Measurements from ENCODE around the gene WFDC6.

GRCh38 chr20:45496166-45496565 is 43.1 kb downstream of the WFDC6 start:
- TF ChIP-seq CTCF (IDR thresholded peaks at IDR 0.05) (no peak), POLR2AphosphoS5 (IDR thresholded peaks at IDR 0.05) (no peak), POLR2A (IDR thresholded peaks at IDR 0.05) (no peak)

All from prostate gland (tissue), 2 donors.